Gastrocnemius medialis (tissue), 4 donors: ENCODE results near the gene GAB2.

Experiments used
- POLR2A ChIP-seq, 2 donors: fragments of 450-650 bp; IDR thresholded peaks; one replicate each; pipeline ENCODE4 v1.6.1; 2017; ENCODE audit warnings: antibody characterized with exemption in 2 of 2, mild to moderate bottlenecking in 2 of 2, moderate library complexity in 2 of 2
- TF ChIP-seq, protein P1 (sequence below), 5 experiments: fragments of 450-650 bp in 3 of 5; fragments of 200-600 bp in 2 of 5; sonication (generic) in 2 of 5; IDR thresholded peaks in 4 of 5; conservative IDR thresholded peaks in 1 of 5; 1 replicate in 4 of 5; 2 replicates in 1 of 5; pipeline ENCODE4 v1.5.1; 2016 to 2019; ENCODE audit warnings: antibody characterized with exemption in 5 of 5, mild to moderate bottlenecking in 3 of 5, moderate library complexity in 3 of 5

GRCh38 chr11:78351979-78352841 is 65.4 kb downstream of the GAB2 start:
- no peak for TF ChIP-seq POLR2A (IDR thresholded peaks at IDR 0.05)
- TF ChIP-seq, protein P1, sequence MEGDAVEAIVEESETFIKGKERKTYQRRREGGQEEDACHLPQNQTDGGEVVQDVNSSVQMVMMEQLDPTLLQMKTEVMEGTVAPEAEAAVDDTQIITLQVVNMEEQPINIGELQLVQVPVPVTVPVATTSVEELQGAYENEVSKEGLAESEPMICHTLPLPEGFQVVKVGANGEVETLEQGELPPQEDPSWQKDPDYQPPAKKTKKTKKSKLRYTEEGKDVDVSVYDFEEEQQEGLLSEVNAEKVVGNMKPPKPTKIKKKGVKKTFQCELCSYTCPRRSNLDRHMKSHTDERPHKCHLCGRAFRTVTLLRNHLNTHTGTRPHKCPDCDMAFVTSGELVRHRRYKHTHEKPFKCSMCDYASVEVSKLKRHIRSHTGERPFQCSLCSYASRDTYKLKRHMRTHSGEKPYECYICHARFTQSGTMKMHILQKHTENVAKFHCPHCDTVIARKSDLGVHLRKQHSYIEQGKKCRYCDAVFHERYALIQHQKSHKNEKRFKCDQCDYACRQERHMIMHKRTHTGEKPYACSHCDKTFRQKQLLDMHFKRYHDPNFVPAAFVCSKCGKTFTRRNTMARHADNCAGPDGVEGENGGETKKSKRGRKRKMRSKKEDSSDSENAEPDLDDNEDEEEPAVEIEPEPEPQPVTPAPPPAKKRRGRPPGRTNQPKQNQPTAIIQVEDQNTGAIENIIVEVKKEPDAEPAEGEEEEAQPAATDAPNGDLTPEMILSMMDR (IDR thresholded peaks at IDR 0.05 in 4 of 5, conservative IDR thresholded peaks at IDR 0.05 in 1 of 5): no peak
